Caco-2 (cell line): ENCODE data around the gene UST. TPM values are rescaled to one million over a fixed set of nuclear protein-coding genes. Genes with fewer than 3 reads are reported as not detected.

Source experiments
- BruUV-seq: library from RNA; stranded (reverse); fragments of 400-500 nt; replicated peaks from 2 replicates; lab custom pipeline; 2021; lab: Mats Ljungman, UMichigan
- CTCF ChIA-PET: fragments of 300-600 bp; sonication (Branson Sonifier 250); formaldehyde crosslinking; loops from one replicate; lab custom pipeline; 2022; ENCODE audit warnings: antibody characterized with exemption; lab: Charles Lee
- POLR2A ChIA-PET: fragments of 300-600 bp; sonication (Branson Sonifier 250); formaldehyde crosslinking; loops from one replicate; lab custom pipeline; 2022; ENCODE audit warnings: antibody characterized with exemption; lab: Charles Lee
- DNase-seq, 2 experiments: peaks; one replicate each; pipeline versions ENCODE4 v3.0.0 to v3.0.0-alpha.2; 2020 to 2022
- H3K27me3 ChIP-seq: replicated peaks from 2 replicates; pipeline ENCODE4 v1.6.0; 2011; ENCODE audit warnings: low read length; ENCODE audit not compliant: control insufficient read depth, insufficient read depth
- H3K36me3 ChIP-seq: 2 replicates; pipeline ENCODE4 v1.5.1; 2011; ENCODE audit warnings: low read length; ENCODE audit not compliant: control insufficient read depth, insufficient read depth
- H3K4me1 ChIP-seq: fragments of 250-450 bp; sonication (Bioruptor Pico); 2 replicates; pipeline ENCODE4 v1.5.1; 2020; ENCODE audit warnings: mild to moderate bottlenecking
- H3K4me3 ChIP-seq: 2 replicates; pipeline ENCODE4 v1.5.1; 2011; ENCODE audit warnings: low read depth, mild to moderate bottlenecking, control low read depth, low read length
- H3K9me3 ChIP-seq: fragments of 250-450 bp; sonication (Bioruptor Pico); 2 replicates; pipeline ENCODE4 v1.5.1; 2020; ENCODE audit warnings: mild to moderate bottlenecking, moderate library complexity
- H3K27ac Mint-ChIP-seq: one replicate; pipeline ENCODE4 v1.8.0; 2022; ENCODE audit warnings: mixed read lengths; ENCODE audit not compliant: unreplicated experiment
- H3K27me3 Mint-ChIP-seq: one replicate; pipeline ENCODE4 v1.8.0; 2022; ENCODE audit warnings: mixed read lengths; ENCODE audit not compliant: insufficient read depth, unreplicated experiment
- H3K36me3 Mint-ChIP-seq: one replicate; pipeline ENCODE4 v1.8.0; 2022; ENCODE audit warnings: mild to moderate bottlenecking, mixed read lengths; ENCODE audit not compliant: insufficient read depth, unreplicated experiment
- H3K4me1 Mint-ChIP-seq: one replicate; pipeline ENCODE4 v1.8.0; 2022; ENCODE audit warnings: low read depth, mixed read lengths; ENCODE audit not compliant: unreplicated experiment
- H3K4me3 Mint-ChIP-seq: one replicate; pipeline ENCODE4 v1.8.0; 2022; ENCODE audit warnings: mild to moderate bottlenecking, moderate library complexity, mixed read lengths; ENCODE audit not compliant: unreplicated experiment
- H3K9me3 Mint-ChIP-seq: one replicate; pipeline ENCODE4 v1.8.0; 2022; ENCODE audit warnings: mixed read lengths; ENCODE audit not compliant: unreplicated experiment
- intact Hi-C: fragments of 100-400 bp; cut with micrococcal nuclease; formaldehyde crosslinking; loops from one replicate; pipeline ENCODE4 v1.10.0; 2022; ENCODE audit not compliant: unreplicated experiment
- total RNA-seq: library from RNA; stranded (reverse); gene quantifications from 2 replicates; pipeline ENCODE4 v1.2.3, GENCODE V29; 2022
- TF ChIP-seq, protein P1 (sequence below), 2 experiments: fragments of 200-600 bp in 1 of 2; IDR thresholded peaks; 1 replicate in 1 of 2; 2 replicates in 1 of 2; pipeline versions ENCODE4 v1.5.1 to v1.8.0; 2011 to 2022; ENCODE audit warnings: antibody characterized with exemption in 1 of 2, control low read depth in 1 of 2, inconsistent platforms in 1 of 2, low read depth in 1 of 2, low read length in 1 of 2, mild to moderate bottlenecking in 1 of 2, moderate library complexity in 1 of 2; ENCODE audit not compliant: insufficient read depth in 1 of 2, severe bottlenecking in 1 of 2, unreplicated experiment in 1 of 2

UST gene
- total RNA-seq, 1 experiment from 2014 or later: not detected

GRCh38 chr6:149012040-149012545, 265.3 kb downstream of the UST start:
- H3K36me3 Mint-ChIP-seq: no peaks in the 10 kb centered on the region
- Histone ChIP-seq H3K9me3 (no peaks in the 10 kb centered on the region), H3K36me3 (no peaks in the 10 kb centered on the region), H3K4me1 (no peaks in the 10 kb centered on the region), H3K27me3 (no peaks in the 10 kb centered on the region), H3K4me3 (no peak overlapping the region)
- intact Hi-C loops: no loop called here
- H3K27ac Mint-ChIP-seq: no peak overlapping the region
- POLR2A ChIA-PET: no interaction called here
- H3K4me3 Mint-ChIP-seq: no peak overlapping the region
- peaks cover 9% of the 10 kb centered on the region for H3K9me3 Mint-ChIP-seq
- BruUV-seq: no TSS peak
- H3K27me3 Mint-ChIP-seq: peaks cover 19% of the 10 kb centered on the region
- CTCF ChIA-PET: no interaction called here
- DNase-seq: no peak
- TF ChIP-seq, protein P1, sequence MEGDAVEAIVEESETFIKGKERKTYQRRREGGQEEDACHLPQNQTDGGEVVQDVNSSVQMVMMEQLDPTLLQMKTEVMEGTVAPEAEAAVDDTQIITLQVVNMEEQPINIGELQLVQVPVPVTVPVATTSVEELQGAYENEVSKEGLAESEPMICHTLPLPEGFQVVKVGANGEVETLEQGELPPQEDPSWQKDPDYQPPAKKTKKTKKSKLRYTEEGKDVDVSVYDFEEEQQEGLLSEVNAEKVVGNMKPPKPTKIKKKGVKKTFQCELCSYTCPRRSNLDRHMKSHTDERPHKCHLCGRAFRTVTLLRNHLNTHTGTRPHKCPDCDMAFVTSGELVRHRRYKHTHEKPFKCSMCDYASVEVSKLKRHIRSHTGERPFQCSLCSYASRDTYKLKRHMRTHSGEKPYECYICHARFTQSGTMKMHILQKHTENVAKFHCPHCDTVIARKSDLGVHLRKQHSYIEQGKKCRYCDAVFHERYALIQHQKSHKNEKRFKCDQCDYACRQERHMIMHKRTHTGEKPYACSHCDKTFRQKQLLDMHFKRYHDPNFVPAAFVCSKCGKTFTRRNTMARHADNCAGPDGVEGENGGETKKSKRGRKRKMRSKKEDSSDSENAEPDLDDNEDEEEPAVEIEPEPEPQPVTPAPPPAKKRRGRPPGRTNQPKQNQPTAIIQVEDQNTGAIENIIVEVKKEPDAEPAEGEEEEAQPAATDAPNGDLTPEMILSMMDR (IDR thresholded peaks at IDR 0.05; ENCODE audit: insufficient read depth in 1 of 2, low read depth in 1 of 2, low read length in 1 of 2, severe bottlenecking in 1 of 2, unreplicated experiment in 1 of 2): no peak
- H3K4me1 Mint-ChIP-seq: no peaks in the 10 kb centered on the region

GRCh38 chr6:149013586-149014344, 266.9 kb downstream of the UST start:
- Histone ChIP-seq H3K36me3 (no peaks in the 10 kb centered on the region), H3K27me3 (no peaks in the 10 kb centered on the region), H3K9me3 (no peaks in the 10 kb centered on the region), H3K4me1 (no peaks in the 10 kb centered on the region), H3K4me3 (no peak overlapping the region)
- POLR2A ChIA-PET: no interaction called here
- H3K4me3 Mint-ChIP-seq: no peak overlapping the region
- TF ChIP-seq, protein P1 (IDR thresholded peaks at IDR 0.05; ENCODE audit: insufficient read depth in 1 of 2, low read depth in 1 of 2, low read length in 1 of 2, severe bottlenecking in 1 of 2, unreplicated experiment in 1 of 2): no peak
- BruUV-seq: no TSS peak
- intact Hi-C loops: no loop called here
- H3K9me3 Mint-ChIP-seq: peaks cover 9% of the 10 kb centered on the region
- peaks cover 22% of the 10 kb centered on the region for H3K27me3 Mint-ChIP-seq
- DNase-seq: no peak
- no peaks in the 10 kb centered on the region for H3K4me1 Mint-ChIP-seq
- CTCF ChIA-PET: no interaction called here
- no peak overlapping the region for H3K27ac Mint-ChIP-seq
- H3K36me3 Mint-ChIP-seq: no peaks in the 10 kb centered on the region

- H3K36me3 Mint-ChIP-seq: no peaks in the 10 kb centered on the region
- ChIA-PET CTCF (no interaction called here), POLR2A (no interaction called here)
- TF ChIP-seq, protein P1 (IDR thresholded peaks at IDR 0.05; ENCODE audit: insufficient read depth in 1 of 2, low read depth in 1 of 2, low read length in 1 of 2, severe bottlenecking in 1 of 2, unreplicated experiment in 1 of 2): no peak
- H3K9me3 Mint-ChIP-seq: no peaks in the 10 kb centered on the region
- H3K27me3 ChIP-seq: no peaks in the 10 kb centered on the region
- DNase-seq: no peak
- peaks cover 19% of the 10 kb centered on the region for H3K27me3 Mint-ChIP-seq
- H3K36me3 ChIP-seq: no peaks in the 10 kb centered on the region
- BruUV-seq: no TSS peak
- H3K4me3 Mint-ChIP-seq: no peak overlapping the region
- no peak overlapping the region for H3K4me3 ChIP-seq
- no peaks in the 10 kb centered on the region for H3K9me3 ChIP-seq
- H3K27ac Mint-ChIP-seq: no peak overlapping the region
- H3K4me1 Mint-ChIP-seq: no peaks in the 10 kb centered on the region
- H3K4me1 ChIP-seq: no peaks in the 10 kb centered on the region
- intact Hi-C loops: no loop called here
Measured at GRCh38 chr6:149014631-149015534, 268.1 kb downstream of the UST start.
